Urothelium cell line (cell line): Measurements from ENCODE around the gene SRPK2.
"Not testable (repeated sequence)": the region's sequence is repeated elsewhere in the genome, so short reads cannot be mapped to it uniquely, and the experiment has no call there.

ENCODE experiments used
- DNase-seq: peaks from one replicate; pipeline ENCODE4 v3.0.0; 2011; ENCODE audit warnings: low spot score, mixed read lengths
- FAIRE-seq: peaks from 2 replicates; lab custom pipeline; 2011; peaks lifted over from hg19 to GRCh38; lab: Jason Lieb, UNC

The SRPK2 gene

DNA sequence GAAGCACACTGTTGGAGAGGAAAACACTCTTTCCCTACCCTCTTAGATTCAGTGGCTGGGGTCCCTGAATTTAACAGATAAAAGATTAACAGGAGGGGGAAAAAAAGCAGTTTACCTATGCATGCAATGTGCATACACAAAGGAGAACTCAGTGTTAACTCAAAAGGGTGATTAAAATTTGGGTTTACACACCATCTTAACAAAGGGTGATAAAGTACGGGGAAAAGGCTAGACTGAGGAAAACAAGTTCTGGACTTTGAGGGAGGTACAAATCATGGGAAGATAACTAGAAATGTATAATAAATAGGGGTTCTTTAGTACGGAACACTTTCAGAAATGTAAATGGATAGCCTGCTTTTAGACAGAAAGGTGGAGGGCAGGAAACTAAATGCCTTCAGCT lies 83.1 kb downstream of the SRPK2 start:
- FAIRE-seq (no peak), DNase-seq (no peak)

DNA sequence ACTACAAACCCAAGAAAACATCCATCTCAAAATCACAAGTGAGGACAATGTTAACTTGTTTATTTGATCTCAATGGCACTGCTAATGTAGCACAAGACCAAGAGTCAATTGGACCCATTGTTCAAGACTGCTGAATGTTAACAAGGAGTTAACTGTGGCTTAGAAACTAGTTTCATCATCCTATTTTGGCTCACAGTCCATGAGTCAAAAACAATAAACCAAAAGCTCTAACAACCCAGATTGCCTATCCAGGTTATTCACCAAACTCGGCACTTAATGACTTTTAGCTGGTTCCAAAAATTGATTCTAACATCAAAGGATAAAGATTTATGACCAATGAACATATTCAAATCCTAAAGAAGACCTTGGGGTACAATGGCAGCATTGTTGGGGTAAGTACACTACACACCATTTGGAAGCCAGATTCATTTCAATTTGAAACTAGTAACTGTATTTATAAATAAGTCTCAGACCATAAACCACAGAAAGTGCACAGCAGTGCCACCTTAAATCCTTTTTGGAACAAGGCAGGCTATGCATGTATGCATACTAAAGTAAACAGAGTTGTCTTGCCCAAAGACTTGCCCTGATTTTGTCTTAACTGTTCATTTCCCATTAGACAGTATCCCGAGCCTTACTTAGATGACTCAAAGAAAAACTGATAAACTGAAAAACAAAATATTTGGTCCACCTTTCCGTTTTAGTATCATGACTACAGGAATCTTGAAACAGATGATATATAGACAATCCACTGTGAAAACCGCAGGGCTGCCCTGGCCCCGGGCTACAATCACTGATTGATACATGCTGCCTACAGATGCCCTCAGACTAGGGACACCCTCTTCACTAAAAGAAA lies 84.5 kb downstream of the SRPK2 start:
- peak; percentile 5 for FAIRE-seq
- DNase-seq, result peak; percentile 51

DNA sequence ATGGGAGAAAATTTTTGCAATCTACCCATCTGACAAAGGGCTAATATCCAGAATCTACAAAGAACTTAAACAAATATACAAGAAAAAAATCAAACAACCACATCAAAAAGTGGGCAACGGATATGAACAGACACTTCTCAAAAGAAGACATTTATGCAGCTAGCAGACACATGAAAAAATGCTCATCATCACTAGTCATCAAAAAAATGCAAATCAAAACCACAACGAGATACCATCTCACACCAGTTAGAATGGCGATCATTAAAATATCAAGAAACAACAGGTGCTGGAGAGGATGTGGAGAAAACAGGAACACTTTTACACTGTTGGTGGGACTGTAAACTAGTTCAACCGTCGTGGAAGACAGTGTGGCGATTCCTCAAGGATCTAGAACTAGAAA lies 88.1 kb downstream of the SRPK2 start:
- not testable (repeated sequence) for FAIRE-seq

DNA sequence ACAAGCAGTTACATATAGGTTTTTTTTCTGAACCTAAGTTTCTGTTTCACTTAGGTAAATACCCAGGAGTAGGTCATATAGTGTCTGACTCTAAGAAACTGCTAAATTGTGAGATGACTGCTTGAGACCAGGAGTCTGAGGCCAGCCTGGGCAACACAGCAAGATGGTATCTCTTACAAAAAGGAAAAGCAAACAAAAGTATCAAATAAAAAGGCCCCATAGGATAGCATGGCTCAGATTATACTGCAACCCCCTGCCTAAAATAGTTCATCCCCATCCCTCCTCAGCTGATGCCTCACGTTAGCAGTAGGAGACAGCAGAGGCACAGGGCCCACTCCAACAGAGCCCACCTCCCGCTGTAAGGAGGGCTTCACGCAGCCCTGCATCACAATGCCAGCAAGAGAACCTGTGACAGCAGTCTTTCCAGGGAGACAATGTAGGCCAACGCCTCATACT lies 90.3 kb downstream of the SRPK2 start:
- FAIRE-seq, result no peak

More for the DNA sequence above, 88.1 kb downstream of the SRPK2 start:
- DNase-seq, result not testable (repeated sequence)

DNA sequence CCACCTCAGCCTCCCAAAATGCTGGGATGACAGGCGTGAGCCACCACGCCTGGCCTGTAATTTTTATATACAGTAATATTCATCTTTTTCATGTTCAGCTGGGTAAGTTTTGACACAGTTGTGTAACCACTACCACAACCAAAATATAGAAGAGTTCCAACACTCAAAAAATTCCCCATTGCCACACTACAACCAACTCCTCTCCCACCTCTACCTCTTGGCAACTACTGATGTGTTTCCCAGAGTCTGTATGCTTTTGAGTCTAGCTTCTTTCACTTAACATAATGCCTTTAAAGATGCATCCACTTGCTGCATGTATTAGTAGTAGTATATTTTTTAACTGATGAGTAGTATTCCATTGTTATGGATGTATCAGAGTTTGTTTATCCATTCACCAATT lies 90.7 kb downstream of the SRPK2 start:
- FAIRE-seq, result no peak
- no peak for DNase-seq

More for the DNA sequence above, 90.3 kb downstream of the SRPK2 start:
- DNase-seq, result no peak

DNA sequence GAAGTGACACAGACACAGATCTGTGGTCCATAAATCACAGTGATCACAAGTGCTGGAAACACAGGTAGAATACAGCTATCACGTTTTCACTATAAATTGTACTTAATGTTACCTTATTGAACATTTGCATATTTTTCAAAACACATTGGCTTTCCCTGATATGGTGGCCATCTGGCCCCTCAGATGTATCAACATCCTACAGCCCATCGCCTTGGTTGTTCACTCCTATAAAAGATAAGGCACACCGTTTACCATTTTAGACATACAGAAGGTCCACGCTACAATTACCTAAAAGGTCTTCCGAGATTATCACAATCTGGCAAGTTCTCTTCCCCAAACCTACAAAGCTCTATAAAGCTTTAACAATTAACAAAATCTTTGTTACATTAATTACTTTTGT lies 91.4 kb downstream of the SRPK2 start:
- DNase-seq (no peak), FAIRE-seq (no peak)

DNA sequence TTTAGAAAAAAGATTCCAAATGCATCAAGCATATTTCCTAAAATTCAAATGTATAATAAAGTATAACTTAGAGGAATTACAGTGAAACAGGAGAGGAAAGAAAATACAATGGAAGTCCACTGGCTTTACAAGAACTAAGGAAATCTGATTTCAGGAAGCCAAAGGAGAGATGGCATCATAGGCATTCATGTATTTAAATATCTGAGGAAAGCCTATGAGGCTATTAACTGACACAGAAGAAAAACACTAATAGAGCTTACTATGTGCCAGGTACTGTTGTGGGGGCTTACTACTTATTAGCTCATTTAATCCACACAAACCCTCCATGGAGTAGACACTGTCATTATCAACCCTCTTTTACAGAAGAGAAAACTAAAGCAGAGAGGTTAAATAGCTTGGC lies 92.2 kb downstream of the SRPK2 start:
- FAIRE-seq, result no peak
- DNase-seq, result no peak

DNA sequence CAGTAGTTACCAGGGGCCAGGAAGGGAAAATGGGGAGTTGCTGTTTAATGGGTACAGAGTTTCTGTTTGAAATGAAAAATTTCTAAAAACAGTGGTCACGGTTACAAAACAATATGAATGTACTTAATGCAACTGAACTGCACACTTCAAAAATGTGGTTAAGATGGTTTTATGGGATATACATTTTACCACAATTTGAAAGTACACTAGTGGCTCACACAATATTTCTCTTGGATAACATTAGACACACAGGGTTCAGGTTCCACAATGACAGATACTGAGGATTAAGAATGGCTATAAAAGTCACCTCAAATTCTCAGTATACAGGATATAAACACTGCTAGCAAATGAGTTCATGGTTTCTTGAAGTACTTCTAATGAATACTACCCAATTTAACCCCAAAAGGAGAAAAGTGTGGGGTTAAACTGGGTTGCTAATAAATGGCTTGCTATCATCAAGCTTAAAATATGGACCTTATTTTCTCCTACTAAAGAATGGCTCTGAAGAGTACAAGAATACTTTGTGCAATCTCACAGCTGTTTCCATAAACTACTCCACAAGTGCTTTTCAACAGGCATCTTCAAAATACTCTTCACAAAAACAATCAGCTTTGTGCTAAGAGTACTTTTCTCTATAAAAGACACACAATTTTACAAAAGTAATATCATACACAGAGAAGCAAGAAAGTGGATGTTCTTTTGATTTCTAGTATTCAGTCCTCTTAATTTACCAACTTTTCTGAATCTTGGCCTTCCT lies 92.9 kb downstream of the SRPK2 start:
- no peak for DNase-seq
- no peak for FAIRE-seq

DNA sequence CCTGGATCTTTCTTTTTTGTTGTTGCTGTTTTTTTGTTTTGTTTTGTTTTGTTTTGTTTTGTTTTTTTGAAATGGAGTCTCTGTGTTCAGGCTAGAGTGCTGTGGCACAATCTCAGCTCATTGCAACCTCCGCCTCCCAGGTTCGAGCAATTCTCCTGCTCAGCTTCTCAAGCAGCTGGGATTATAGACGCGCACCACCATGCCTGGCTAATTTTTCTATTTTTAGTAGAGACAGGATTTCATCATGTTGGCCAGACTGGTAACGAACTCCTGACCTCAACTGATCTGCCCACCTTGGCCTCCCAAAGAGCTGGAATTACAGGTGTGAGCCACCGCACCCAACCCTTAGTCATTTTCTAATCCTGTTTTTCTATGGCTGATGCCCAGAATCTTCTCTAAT lies 94.2 kb downstream of the SRPK2 start:
- FAIRE-seq, DNase-seq: not testable (repeated sequence)

DNA sequence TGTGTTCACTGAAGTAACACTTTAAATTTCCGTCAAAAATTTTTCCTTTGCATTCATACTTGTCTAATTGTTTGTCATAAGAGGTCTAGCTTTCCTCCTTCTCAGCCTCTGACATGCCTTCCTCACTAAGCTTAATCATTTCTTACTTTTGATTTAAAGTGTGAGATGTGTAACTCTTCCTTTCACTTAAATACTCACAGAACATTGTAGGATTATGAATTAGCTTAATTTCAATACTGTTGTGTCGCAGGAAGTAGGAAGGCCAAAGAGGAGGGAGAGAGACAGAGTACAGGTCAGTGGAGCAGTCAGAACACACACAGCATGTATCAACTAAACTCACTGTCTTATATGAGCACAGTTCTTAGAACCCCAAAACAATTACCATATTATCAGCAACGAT lies 99.0 kb downstream of the SRPK2 start:
- FAIRE-seq (peak; percentile 90), DNase-seq (no peak)

DNA sequence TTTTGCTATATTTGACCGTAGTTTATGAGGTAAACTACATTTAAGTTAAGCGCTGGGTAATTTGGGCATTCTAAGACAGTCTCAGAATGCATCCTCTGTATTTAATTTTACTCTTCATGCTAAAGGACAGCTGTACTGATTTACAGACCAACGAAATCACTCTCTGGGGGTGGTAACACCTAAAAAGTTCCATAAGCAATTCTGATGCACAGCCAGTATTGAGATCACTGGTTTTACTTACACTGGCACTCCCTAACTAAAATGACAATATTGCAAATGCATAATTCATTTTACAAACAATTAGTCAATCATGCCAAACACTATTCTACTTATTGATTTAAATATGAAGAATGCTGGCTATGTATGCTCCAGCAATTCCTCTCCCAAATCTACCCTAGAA lies 102.3 kb downstream of the SRPK2 start:
- FAIRE-seq, result no peak
- no peak for DNase-seq

DNA sequence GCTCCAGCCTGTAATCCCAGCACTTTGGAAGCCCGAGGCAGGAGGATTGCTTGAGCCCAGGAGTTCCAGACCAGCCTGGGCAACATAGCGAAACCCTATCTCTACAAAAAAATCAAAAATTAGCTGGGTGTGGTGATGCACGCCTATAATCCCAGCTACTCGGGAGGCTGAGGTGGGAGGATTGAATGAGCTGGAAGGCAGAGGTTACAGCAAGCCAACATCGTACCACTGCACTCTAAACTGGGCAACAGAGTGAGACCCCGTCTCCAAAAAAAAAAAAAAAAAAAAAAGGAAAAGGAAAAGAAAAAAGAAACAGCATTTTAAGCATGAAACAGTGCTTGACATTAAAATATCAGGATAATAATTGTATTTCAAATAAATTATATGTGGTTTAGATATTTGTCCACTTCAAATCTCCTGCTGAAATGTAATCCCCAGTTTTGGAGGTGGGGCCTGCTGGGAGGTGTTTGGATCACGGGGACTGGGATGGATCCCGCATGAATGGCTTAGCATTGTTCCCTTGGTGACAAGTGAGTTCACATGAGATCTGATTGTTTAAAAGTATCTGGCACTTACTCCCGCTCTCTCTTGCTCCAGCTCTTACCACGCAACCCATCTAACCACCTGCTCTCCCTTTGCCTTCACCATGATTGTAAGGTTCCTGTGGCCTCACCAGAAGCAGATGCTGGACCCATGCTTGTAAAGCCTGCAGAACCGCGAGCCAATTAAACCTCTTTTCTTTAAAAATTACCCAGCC lies 103.4 kb downstream of the SRPK2 start:
- DNase-seq, result no peak
- FAIRE-seq, result no peak

DNA sequence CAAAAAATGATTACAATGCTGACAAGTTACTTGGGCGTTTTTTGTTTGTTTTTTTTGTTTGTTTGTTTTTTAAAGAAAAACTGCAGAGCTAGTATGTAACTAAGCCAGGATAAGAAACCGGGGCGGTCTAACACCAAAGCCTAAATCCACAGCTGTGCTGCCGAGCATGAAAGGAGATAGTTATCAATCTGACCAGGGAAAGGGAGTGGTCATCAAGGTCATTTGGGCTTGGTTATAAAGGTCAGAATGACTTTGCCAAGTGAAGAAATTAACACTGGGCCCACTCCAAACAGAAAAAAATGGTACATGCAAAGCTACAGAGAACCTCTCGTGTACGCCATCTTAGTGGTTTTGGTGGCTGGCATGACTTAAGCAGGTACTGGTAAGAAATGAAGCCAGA lies 104.7 kb downstream of the SRPK2 start:
- no peak for FAIRE-seq
- DNase-seq, result no peak

DNA sequence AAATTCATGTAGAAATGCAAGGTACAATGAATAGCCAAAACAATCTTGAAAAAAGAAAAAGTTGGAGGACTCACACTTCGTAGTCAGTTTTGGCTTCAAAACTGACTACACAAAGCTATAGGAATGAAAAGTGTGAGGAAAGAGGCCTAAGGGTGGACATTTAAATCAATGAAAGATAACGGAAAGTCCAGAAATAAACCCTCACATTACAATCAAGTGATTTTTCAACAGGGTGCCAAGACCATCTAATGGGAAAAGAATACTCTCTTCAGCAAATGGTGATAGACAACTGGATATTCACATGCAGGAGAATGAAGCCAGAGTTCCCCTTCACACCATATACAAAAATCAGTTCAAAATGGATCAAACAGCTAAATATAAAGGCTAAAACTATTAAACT lies 106.8 kb downstream of the SRPK2 start:
- no peak for DNase-seq
- no peak for FAIRE-seq

DNA sequence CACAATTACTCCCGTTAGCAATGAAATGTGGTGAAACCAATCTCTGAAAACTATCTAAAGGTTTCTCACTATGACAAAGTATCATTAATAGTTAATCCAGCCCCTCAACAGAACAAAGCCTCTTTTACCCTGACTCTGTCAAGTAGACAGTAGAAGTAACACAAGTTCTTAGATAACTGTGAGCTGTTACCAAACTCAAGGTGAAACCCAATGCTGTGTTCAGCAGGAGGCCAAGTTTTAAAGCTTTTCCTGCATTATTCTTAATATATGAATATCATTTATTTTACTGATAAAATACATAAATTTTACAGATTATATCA lies 109.1 kb downstream of the SRPK2 start:
- no peak for FAIRE-seq
- DNase-seq, result no peak

DNA sequence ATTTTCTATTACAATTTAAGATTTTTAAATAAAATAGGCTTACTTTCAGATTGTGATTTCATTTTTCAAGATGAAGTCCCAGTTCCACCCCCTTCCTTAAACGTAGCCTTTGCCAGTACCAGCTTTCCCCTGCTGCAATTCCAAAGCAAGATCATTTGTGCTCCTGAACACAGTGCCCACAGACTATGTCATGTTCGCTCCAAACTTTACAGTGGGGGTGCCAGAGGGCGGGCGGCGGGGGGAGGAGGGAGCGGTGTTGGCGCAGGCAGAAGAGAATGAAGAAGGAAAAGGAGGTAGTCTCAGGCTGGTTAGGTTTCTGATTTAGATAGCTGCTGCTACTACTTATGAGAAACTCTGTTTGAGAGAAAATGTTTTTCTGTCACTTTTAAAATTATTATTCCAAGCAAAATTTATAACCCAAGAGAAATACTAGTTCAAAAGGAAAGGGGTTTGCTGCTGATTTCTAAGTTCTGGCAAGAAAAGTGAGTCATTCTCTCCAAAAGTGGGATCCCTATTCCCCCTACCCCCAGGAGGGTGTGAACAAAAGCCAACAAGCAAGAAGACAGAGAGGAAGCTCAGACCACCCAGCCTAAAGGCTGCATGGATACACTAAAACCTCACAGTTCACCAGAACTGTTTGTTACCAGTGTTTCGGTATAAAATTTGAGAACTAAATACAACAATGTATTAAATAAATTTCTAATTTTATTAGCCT lies 109.6 kb downstream of the SRPK2 start:
- FAIRE-seq (peak; percentile 32), DNase-seq (no peak)

DNA sequence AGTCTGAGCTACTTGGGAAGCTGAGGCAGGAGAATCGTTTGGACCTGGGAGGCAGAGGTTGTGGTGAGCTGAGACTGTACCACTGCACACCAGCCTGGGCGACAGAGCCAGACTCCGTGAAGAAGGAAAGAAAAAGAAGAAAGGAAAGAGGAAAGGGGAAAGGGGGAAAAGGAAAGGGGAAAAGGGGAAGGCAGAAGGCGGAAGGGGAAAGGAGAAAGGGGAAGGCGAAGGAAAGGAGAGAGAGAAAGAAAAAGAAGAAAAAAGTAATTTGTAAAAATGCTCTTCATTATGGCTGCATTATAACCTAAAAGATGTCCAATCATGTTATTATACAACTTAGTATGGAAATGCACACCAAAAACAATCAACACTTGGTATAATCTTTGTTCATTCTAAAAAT lies 110.2 kb downstream of the SRPK2 start:
- DNase-seq, result no peak
- FAIRE-seq, result no peak

DNA sequence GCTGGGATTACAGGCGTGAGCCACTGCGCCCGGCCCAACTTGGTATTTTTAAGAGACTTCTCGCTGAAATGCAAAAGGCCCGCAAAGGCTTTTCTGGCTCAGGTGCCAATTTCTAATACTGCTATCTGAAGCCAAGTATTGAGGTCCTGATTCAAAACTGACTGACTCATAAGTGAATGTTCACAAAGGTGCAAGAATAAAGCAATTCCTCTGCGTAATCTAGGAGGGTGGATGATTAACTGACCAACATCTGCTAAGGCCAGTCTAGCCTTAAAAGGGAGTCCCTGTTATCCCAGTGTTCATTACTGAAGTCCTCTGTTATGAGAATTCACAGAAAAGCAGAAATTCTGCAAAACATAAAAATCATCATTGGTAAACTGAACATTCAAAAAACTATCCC lies 111.4 kb downstream of the SRPK2 start:
- no peak for FAIRE-seq
- DNase-seq, result no peak

DNA sequence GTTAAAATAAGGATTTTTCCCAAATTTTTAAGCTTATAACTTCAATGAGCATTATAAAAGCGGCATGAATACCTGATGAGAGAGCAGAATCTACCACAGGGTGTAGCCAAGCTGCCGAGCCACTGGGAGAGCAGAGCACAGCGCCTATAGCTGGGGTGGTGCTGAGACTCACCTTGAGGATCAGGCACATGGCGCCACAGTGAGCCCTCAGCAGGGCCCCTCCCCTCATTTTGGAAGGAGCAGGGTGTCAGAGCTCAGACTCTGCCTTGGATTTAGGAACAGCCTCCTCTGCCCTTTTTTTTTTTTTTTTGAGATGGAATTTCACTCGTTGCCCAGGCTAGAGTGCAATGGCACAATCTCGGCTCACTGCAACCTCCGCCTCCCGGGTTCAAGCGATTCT lies 118.6 kb downstream of the SRPK2 start:
- FAIRE-seq (no peak), DNase-seq (no peak)

DNA sequence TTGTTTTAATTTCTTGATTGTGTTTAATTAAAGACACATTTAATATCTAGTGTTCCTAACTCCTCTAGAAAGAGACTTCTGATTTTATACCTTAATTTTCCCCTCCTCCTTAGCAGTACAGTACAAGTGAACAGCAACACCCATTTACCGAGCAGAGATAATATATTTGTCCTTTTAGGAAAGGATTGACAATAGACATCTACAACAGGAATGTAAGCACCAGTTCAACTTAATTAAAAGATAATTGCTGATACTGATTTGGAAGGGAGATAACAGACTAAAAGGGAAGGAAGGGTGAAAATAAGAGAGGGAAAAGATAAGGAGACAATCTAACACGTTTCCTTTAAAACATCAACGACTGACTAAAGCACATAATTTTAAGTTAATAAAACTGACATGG lies 119.3 kb downstream of the SRPK2 start:
- DNase-seq, result no peak
- no peak for FAIRE-seq
